GM18507 (cell line): ENCODE results near the gene TRIM38.
"Not testable (repeated sequence)": the region's sequence is repeated elsewhere in the genome, so short reads cannot be mapped to it uniquely, and the experiment has no call there.

Experiments used
- DNase-seq: peaks from one replicate; pipeline ENCODE4 v3.0.0; 2011; ENCODE audit warnings: low read depth; ENCODE audit not compliant: insufficient read length; ENCODE audit errors: extremely low spot score
- FAIRE-seq: peaks from 2 replicates; lab custom pipeline; 2011; peaks lifted over from hg19 to GRCh38; lab: Jason Lieb, UNC

The TRIM38 gene

GRCh38 chr6:25997921-25998320, 35.3 kb downstream of the TRIM38 start:
- FAIRE-seq (no peak), DNase-seq (no peak)

GRCh38 chr6:25998379-25998778, 35.8 kb downstream of the TRIM38 start:
- DNase-seq, result no peak
- FAIRE-seq, result no peak

GRCh38 chr6:25999225-25999624, 36.6 kb downstream of the TRIM38 start:
- not testable (repeated sequence) for DNase-seq, FAIRE-seq

DNA sequence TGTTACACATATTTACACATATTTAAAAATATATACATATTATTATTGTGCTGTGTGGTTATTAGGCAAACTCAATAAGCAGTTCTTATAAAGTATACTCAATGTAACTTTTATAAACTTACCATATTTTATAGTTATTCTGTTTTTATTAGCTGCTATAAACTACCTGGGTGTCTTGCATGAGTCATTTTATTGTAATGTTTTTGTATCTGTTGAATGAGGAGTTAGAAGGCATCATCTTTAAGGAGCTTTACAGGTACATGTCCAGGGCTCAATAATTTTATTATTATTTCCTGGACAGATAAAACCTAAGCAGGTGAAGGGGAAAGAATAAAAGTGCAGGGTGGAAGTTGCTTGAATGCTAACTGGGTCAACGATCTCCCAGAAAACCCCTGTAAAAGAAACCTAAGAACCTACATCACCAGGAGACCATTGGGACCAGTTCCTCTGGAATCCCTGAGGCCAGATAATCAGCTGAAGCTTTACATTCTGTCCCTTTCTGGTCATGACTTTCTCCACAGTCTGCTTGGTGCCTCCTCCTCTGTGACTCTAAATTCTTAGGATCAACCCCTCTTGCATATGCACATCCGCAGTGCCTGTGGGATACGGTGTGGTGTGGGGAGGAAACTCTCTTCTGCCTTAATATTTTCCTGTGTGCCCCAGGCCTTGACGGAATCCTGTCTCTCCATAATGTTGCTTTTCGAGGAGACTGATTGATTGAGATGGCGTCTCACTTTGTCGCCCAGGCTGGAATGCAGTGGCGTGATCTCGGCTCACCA, 38.0 kb downstream of the TRIM38 start:
- no peak for FAIRE-seq
- DNase-seq, result no peak

DNA sequence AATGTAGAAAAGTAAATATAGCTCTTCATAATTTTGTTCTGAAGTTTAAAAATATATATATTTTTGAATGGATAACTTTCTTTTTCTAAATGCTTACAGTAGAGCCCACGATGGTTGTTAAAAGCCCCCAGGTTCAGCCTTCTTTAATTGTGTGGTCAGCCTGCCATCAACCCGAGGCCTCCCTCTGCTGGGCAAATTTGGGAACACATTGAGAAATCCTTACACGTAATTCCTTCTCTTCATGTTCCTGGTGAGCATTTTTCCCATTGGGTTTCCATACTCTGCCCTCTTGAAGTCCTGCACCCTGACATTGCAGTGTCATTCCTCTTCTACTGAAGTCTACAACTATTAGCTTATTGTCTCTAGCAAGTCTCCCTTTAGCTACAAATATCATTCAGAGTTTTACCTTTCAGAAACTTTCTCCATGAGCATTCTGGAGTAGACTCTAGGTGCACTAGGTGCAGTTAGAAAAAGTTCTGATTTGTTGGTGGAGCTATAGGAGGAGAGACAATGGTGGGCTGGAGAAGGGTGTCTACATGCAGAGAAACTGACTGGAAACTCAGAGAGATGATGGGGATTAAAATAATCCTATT, 40.6 kb downstream of the TRIM38 start:
- peak; percentile 72 for FAIRE-seq
- DNase-seq, result no peak

- FAIRE-seq (no peak), DNase-seq (no peak)
Measured at GRCh38 chr6:26006086-26006939, 43.7 kb downstream of the TRIM38 start.

DNA sequence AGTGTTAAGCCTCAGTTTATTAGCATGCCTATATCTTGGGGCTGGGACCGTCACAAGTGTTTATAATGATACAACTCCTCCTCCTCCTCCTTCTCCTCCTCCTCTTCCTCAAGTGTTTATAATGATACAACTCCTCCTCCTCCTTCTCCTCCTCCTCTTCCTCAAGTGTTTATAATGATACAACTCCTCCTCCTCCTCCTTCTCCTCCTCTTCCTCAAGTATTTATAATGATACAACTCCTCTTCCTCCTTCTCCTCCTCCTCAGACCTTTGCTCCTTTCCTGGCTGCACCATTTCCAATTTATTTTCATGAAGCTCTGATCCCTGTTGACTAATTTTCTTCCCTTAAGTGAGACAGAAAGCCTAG, 44.3 kb downstream of the TRIM38 start:
- DNase-seq, FAIRE-seq: not testable (repeated sequence)

DNA sequence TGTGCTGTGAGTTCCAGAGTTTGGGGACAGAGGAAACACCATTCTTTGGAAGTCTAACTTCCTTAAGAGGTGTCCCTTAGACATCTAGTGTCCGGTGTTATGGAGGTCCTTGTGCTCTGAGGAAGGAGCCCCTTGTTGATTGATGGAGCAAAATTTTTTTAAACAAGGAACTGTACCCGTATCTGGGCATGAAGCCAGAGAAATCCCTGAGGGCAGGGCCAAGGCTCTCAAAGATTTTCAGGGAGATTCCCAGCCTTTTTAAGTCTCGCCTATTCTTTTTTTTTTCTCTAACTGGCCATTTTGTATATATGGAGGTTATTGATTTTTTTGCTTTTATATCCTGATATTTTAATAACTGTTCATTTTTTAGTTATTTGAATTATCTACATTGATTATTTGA, 45.9 kb downstream of the TRIM38 start:
- FAIRE-seq (no peak), DNase-seq (no peak)

DNA sequence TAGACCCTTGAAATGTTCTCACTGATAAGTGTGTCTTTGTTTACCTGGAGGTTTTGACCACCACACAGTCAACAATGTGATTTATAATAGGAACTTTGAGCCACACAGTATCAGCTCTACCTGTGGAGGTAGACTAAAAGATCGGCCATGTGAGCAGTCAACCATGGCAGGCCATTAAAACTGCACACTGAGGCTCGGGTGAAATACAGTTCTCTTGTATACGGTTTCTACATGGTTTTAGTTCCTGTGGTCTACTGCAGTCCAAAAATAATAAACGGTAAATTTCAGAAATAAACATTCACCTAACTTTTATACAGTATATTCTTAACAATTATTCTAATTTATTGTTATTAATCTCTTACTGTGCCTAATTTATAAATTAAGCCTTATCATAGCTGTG, 47.2 kb downstream of the TRIM38 start:
- FAIRE-seq (no peak), DNase-seq (no peak)

GRCh38 chr6:26012061-26012460, 49.5 kb downstream of the TRIM38 start:
- DNase-seq (no peak), FAIRE-seq (no peak)

GRCh38 chr6:26014386-26014785, 51.8 kb downstream of the TRIM38 start:
- FAIRE-seq, result not testable (repeated sequence)

DNA sequence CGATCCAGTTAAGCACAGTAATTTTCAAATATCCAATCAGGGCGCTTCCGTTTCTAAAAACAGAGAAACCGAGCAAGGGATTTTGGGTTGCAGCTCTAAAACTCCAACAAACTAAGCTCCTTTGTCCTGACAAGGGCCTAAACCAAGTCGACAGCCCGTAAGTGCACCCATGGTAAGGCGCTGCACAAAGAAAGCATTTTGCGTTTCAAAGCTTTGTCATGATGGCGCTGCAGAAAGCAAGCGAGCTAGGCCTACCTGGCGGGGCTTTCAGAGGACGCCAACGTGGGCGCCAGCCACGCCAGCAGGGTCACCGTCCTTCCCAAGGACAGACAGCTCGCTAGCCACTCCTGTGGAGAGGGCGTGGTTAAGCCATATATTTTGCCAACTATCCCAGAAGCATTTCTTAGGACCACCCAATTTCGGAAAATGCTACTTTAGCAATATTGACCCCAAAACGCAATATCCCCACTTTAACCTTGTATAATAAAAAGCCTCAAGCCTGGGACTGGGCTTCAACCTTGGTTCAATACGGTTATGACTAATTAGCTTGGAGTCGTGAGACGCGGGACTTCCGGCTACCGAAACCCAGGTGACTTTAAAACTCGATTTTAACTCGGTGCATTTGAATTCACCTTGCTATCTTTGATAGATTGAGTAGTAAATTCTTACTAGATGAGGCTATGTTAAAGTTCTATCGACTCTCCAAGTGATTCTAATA, 53.8 kb downstream of the TRIM38 start:
- DNase-seq (no peak), FAIRE-seq (no peak)

More at GRCh38 chr6:26014386-26014785, 51.8 kb downstream of the TRIM38 start:
- DNase-seq, result not testable (repeated sequence)

DNA sequence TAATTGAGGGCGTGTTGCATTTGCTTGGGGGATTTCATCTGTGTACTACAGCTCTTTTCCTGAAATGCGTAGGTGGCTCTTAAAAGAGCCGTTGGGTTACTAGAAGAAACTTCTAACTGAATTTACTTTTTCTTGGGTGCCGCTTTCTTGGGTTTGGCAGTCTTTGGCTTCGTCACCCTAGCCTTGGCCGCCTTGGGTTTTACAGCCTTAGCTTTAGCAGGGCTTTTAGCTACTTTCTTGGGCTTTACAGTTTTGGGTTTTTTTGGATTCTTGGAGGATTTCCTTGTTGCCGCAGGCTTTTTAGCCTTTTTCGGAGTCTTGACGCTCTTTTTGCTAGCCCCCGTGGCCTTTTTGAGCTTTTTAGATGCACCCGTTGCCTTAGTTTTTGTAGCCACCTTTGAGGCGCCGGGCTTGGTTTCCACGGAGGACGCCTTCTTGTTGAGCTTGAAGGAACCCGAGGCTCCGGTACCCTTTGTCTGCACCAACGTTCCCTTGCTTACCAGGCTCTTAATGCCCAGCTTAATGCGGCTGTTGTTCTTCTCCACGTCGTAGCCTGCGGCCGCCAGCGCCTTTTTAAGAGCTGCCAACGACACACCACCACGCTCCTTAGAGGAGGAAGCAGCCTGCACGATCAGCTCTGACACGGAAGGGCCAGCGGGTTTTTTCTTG, 54.5 kb downstream of the TRIM38 start:
- FAIRE-seq (no peak), DNase-seq (no peak)

GRCh38 chr6:26017632-26017966, 55.0 kb downstream of the TRIM38 start:
- DNase-seq (no peak), FAIRE-seq (no peak)

DNA sequence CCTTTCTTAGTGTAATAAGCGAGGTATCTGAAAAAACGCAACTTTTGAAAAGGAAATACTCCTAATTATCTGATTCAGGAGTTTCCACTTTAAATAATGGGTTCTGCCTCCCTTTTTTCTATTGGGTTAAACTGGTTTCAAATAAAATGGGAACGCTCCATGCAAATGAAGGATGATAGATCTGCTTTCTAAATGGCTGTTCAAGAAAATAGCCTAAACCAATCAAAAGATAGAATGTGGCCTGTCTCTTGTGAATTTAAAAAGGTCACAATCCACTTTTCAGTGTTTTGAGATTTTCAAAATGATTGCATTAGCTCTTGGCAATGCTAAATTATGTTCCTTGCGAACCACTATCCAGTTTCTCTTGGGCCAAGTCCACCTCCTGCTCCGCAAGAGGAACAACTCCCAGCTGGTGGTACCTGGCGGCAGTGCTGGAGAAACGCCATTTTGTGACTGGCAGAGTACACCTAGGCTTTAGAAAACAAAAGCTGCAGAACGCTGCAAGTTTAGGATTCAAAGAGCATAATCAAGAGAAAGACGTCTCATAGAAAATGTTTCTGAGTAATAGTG, 56.7 kb downstream of the TRIM38 start:
- no peak for FAIRE-seq
- DNase-seq, result no peak

GRCh38 chr6:26019967-26020328, 57.3 kb downstream of the TRIM38 start:
- DNase-seq, result no peak
- no peak for FAIRE-seq

- FAIRE-seq, result no peak
- DNase-seq, result no peak
Measured at GRCh38 chr6:26020329-26021000, 57.9 kb downstream of the TRIM38 start.

DNA sequence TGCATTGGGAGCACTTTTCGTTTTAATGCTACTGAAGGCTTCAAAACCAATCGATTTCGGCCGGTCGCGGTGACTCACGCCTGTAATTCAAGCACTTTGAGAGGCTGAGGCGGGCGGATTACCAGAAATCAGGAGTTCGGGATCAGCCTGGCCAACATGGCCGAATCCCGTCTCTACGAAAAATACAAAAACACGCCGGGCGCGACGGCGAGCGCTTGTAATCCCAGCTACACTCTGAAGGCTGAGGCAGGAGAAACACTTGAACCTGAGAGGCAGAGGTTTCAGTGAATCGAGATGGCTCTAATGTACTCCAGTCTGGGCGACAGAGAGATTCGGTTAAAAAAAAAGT, 58.4 kb downstream of the TRIM38 start:
- FAIRE-seq, result no peak
- DNase-seq, result no peak
